ENCODE results near the gene ICA1. TPM values are rescaled to one million over a fixed set of nuclear protein-coding genes. Genes with fewer than 3 reads are reported as not detected.
A peak's percentile ranks its signal among the peaks of the same experiment; 100 is the strongest.
"Not testable (repeated sequence)": the region's sequence is repeated elsewhere in the genome, so short reads cannot be mapped to it uniquely, and the experiment has no call there.

The ICA1 gene
- polyA plus RNA-seq, 10 donors, result 3.5 to 12.3 (median 6.5) TPM

DNA sequence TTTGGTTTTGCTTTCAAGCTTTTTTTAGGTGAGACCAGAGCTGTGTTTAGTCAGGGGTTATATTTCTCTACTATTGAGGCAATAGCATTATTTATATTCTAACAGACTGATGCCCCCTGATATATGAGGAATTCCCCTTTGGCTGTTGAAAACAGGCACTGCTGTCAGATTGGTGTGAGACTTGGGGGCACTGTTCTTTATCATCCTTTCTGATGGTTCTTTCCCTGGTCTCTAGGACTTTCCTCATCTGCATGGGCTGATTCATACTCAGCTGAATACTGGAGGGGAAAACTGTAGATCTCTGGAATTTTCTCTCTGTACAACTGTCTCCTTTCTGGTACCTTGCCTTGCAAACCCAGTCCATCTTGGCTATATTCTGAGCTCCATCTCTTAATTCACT is 10.0 kb upstream of the ICA1 start:
- no peak for DNase-seq

DNA sequence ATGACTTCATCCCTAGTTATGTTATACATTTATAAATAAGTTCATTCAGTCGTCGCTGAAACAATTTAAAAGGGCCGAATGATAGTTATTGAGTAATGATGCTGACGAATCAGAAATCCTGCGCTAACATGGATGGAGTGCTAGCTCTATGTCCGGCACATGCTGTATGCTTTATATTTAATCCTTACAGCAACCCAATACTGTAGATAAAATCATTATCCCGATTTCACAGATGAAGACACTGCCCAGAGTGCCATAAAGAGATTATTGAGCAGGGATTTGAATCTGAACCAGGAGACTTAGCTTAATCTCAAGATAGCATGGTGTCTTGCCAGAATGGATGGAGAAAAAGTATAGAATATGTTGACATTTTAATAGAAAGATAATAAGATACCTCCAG is 1.1 kb upstream of the ICA1 start:
- DNase-seq, result no peak

DNA sequence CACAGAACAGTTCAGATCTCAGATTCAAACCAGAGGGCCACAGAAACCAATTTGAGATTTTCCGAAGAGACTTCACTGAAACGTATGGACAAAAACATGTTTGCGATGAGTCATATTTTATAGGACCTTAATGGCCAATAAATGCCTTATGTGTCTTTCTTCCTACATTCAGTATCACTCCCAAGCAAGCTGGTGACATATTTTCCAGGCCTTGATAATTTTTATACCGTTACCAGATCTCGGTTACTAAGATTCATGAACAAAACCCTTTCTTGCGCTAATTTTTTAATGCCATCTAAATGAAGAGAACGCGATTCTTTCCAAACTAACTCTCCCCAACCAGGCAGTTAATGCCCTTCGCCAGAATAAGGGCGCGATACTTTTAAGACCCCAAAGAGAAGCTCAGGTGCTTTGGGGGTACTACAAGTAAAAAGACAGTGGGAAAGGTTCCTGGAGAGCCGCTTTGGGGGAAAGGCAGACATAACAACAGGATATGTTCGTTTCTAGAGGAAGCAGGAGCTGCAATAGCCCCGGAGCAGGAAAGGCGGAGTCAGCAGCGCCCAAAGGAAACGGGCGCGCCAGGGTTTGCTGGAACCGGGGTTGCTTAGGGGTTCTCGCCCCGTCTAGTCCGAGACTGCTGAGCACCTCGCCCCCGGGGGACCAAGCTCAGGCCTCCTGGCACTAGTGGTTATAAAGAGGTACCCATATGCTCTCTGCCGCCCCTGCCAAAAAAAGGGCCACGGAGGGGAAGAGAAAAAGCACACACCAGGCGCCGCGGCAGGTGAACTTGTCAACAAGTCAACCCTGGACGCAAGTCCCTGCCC is 884 bp downstream of the ICA1 start:
- DNase-seq, result peak in 2 of 3 donors; percentile 12 to 55

DNA sequence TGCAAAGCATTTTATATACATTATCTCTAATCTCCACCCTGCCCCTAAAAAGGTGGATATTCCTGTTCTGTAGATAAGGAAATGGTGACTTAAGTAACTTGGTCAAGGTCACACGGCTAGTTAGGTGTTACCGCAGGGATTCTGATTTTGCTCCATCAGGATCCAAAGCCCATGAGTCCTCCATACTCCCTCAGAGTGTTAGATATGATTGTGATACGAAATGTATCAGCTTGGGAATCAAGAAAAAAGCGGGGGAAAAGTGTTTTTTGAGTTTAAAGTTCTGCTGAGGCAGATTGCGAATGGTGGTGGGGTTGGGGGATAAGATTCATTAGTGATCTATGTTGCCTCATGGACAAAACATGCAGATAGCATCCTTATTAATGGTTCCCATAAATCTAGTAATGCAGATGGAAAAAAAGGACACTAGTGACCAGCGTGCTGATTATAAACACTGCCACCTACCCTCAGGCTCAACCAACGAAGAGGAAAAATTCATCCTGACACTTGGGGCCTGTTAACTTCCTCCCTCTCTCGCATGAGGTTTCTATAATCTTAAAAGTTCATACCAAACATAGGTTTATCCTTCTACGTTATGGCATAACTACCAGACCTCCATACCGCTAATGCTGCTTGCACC is 2.3 kb downstream of the ICA1 start:
- DNase-seq, result no peak

DNA sequence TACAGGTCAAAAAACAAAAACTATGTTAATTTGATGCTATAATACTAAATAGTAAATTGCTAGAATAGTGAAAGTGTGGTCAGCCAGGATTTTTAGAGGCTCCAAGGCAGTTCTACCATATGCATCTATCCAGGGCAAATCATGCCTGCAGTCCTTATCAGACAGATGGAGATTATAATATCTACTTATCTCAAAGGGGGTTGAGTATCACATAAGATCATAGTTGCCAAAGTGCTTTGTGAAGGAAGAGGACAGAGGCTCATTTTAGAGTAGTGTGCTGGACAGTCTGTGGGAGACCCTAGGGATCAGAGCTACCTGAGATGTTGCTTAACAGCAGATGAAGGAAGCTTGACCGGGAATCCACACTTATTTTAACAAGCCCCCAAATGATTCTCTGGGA is 3.2 kb downstream of the ICA1 start:
- no peak for DNase-seq

DNA sequence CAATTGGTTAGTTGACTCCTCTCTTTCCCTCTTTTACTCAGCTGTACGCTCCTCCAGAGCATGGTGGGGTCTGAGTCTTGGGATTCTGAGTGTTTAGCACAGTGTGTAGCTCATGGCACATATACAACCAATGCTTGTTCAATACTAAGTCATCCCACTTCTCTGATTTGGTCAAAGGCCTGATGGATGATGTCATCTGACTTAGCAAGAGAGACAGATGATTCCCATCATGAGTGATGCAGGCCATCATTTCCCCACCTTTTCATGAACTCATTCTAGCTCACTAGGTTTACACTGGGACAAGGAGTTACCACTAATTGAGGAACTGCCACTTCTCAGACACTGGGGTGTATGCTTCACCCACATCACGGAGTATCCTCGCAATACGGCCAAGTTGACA is 3.8 kb downstream of the ICA1 start:
- no peak for DNase-seq

- DNase-seq, result no peak
These were observed 6.0 kb downstream of the ICA1 start for GRCh38 chr7:8255680-8256655.

DNA sequence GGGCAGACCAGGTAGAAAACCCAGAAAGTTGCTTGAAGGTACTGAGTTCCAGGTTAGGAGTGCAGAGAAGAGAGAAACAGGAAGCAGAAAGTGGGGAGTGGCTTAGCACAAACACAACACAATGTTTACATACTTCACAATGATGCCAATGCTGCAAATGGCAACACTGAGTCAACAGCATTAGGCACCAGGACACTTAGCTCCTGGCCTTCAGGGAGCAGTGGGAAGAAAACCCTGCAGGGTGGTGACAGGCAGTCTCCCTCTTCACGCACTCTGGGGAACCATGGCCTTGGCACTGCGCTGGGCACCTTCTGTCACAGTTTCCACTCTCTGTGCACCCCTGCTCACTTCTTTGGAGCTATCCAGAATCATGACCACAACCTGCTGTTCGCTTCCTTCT is 7.3 kb downstream of the ICA1 start:
- DNase-seq, result no peak

- no peak for DNase-seq
These were observed 7.8 kb downstream of the ICA1 start for GRCh38 chr7:8254215-8254614.

GRCh38 chr7:8251195-8251594 is 10.8 kb downstream of the ICA1 start:
- no peak for DNase-seq

GRCh38 chr7:8250547-8250946 is 11.4 kb downstream of the ICA1 start:
- DNase-seq, result no peak

DNA sequence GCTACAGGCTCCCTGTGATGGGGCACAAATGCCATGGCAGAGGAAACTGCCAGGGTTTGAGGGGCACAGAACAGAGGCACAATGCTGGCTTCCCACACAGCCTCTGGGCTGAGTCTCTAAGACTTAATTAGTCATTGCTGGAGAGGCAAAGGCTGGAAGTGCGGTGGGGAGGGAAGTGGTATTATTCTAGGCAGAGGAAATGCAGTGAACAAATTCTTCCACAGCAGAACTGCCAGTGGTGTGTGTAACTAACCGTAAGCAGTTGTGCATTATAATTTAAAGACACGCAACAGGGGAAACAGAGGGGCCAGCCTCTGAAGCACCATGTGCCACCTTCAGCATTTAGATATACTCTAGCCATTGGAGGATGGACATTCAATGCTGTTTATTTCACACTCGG is 12.8 kb downstream of the ICA1 start:
- no peak for DNase-seq

GRCh38 chr7:8246020-8246419 is 15.9 kb downstream of the ICA1 start:
- no peak for DNase-seq

DNA sequence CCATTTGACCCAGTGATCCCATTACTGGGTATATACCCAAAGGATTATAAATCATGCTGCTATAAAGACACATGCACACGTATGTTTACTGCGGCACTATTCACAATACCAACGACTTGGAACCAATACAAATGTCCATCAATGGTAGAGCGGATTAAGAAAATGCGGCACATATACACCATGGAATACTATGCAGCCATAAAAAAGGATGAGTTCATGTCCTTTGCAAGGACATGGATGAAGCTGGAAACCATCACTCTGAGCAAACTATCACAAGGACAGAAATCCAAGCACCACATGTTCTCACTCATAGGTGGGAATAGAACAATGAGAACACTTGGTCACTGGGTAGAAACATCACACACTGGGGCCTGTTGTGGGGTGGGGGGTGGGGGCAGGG is 16.9 kb downstream of the ICA1 start:
- not testable (repeated sequence) for DNase-seq

- not testable (repeated sequence) for DNase-seq
These were observed 18.9 kb downstream of the ICA1 start for GRCh38 chr7:8243059-8243458.

GRCh38 chr7:8239702-8240362 is 22.1 kb downstream of the ICA1 start:
- DNase-seq, result not testable (repeated sequence)

DNA sequence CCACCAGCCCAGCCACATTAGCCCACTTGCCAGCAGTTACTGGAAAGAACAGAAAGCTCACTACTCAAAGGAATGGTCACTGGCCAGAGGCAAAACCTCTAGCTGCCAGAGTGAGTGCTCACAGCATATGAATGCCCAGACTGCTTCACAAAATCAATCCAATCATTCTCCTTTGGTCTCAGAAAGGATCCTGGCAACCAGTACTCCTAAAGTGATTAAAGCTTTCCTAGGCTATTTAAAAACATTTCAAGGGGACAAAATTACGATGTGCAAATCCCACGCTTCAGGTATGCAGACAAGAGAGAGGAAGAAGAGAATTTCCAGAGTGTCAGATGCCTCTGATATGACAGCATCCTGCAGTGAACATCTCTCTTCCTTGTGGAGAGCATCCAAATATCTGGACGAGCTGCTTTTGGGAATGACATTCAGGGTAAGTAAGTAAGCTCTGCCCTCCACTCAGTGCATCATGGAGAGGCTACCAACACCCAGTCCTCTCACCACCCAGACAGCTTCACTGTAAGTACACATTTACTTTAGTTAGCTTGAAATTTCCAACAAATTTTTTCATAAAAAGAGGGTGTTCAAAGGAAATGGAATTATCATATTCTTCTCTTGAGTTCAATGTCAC is 25.1 kb downstream of the ICA1 start:
- no peak for DNase-seq

DNA sequence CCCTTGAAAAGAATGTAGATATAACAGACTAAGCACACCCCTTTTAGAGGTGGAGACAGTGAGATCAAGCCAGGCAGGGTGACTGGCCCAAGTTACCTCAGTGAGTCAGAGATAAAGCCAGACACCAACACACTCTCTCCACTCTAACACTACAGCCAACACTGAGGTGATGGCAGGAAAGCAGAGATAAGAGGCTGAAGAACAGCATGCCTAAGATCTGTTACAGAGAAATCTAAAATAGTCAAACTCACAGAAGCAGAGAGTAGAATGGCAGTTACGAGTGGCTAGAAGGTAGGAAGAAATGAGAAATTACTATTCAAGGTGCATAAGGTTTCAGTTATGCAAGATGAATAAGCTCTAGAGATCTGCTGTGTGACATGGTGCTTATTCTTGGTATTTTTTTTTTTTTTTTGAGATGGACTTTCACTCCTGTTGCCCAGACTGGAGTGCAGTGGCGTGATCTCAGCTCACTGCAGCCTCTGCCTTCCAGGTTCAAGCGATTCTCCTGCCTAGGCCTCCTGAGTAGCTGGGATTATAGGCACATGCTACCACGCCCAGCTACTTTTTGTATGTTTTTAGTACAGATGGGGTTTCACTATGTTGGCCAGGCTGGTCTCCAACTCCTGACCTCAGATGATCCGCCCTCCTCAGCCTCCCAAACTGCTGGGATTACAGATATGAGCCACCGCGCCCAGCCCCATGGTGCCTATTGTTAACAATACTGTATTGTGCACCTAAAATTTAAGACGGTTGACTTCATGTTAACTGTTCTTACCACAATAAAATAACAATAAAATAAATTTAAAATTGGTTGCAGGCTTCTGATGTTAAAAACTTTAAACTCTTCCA is 28.7 kb downstream of the ICA1 start:
- DNase-seq, result no peak

DNA sequence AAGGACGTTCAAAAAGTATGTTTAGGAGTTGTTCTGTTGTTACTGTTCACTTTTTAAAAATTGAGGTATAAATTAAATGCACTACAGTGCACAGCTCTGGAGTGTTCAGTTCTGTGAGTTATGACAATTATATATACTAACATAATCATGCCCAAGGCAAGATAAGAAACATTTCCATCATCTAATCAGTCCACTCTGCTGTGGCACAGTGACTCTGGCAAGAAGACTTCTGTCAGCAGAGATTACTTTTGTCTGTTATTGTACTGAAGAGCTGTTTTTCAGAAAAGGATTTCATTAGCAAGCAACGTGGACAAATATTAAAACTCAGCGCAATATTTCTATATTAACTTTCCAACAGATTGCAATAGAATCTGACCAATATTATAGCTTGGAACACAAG is 32.0 kb downstream of the ICA1 start:
- no peak for DNase-seq
